Measurements from ENCODE around the gene MBOAT2.

The MBOAT2 gene

DNA sequence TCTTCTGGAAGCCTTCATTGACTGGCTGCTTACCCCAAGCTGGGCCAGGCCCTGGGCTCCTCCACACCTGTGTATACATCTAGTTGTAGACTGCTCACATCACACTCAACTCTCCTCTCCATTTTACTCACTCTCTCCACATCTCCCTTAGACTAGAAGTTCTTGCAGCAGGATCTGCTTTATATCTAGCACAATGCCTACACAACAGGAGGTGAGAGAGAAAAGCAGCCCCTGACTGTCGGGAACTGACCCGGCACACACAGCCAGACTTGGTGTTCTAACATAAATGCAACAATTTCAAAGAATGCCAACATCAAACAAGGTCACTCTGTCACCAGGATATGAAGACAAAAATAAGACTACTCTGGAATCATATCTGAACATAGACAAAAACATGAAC, 172.0 kb downstream of the MBOAT2 start:
- Histone ChIP-seq H3K79me2 (ENCODE audit: control insufficient read depth, insufficient read depth, low read length, unreplicated experiment) (peaks cover 64% of the 10 kb centered on the region), H3K4me3 (ENCODE audit: low read depth, low read length) (no peak overlapping the region), H3K36me3 (ENCODE audit: insufficient read depth, low read length) (no peaks in the 10 kb centered on the region), H3K27ac (ENCODE audit: low read depth, low read length) (no peak overlapping the region), H3K4me1 (ENCODE audit: control insufficient read depth, insufficient read depth, low read length, unreplicated experiment) (peaks cover 6% of the 10 kb centered on the region), H3K27me3 (ENCODE audit: insufficient read depth, low read length) (no peaks in the 10 kb centered on the region), H2AFZ (ENCODE audit: low read length, unreplicated experiment) (no peak overlapping the region)

GRCh38 chr2:8827729-8828128, 175.8 kb downstream of the MBOAT2 start:
- H3K4me1 ChIP-seq (ENCODE audit: control insufficient read depth, insufficient read depth, low read length, unreplicated experiment) = no peaks in the 10 kb centered on the region
- H2AFZ ChIP-seq (ENCODE audit: low read length, unreplicated experiment) = no peak overlapping the region
- no peaks in the 10 kb centered on the region for H3K36me3 ChIP-seq (ENCODE audit: insufficient read depth, low read length)
- peaks cover 29% of the 10 kb centered on the region for H3K79me2 ChIP-seq (ENCODE audit: control insufficient read depth, insufficient read depth, low read length, unreplicated experiment)
- no peaks in the 10 kb centered on the region for H3K27me3 ChIP-seq (ENCODE audit: insufficient read depth, low read length)
- no peak overlapping the region for H3K4me3 ChIP-seq (ENCODE audit: low read depth, low read length)
- H3K27ac ChIP-seq (ENCODE audit: low read depth, low read length) = no peak overlapping the region

- H3K4me1 ChIP-seq (ENCODE audit: control insufficient read depth, insufficient read depth, low read length, unreplicated experiment) = peaks cover 11% of the 10 kb centered on the region
- H3K79me2 ChIP-seq (ENCODE audit: control insufficient read depth, insufficient read depth, low read length, unreplicated experiment) = peaks cover 4% of the 10 kb centered on the region
- no peaks in the 10 kb centered on the region for H3K27me3 ChIP-seq (ENCODE audit: insufficient read depth, low read length)
- H3K36me3 ChIP-seq (ENCODE audit: insufficient read depth, low read length) = no peaks in the 10 kb centered on the region
- H3K4me3 ChIP-seq (ENCODE audit: low read depth, low read length) = no peak overlapping the region
- H2AFZ ChIP-seq (ENCODE audit: low read length, unreplicated experiment) = no peak overlapping the region
- H3K27ac ChIP-seq (ENCODE audit: low read depth, low read length) = no peak overlapping the region
Observed at GRCh38 chr2:8822218-8822617, 181.3 kb downstream of the MBOAT2 start.

GRCh38 chr2:8821276-8822217, 181.9 kb downstream of the MBOAT2 start:
- no peaks in the 10 kb centered on the region for H3K27me3 ChIP-seq (ENCODE audit: insufficient read depth, low read length)
- peaks cover 11% of the 10 kb centered on the region for H3K4me1 ChIP-seq (ENCODE audit: control insufficient read depth, insufficient read depth, low read length, unreplicated experiment)
- H2AFZ ChIP-seq (ENCODE audit: low read length, unreplicated experiment) = no peak overlapping the region
- no peak overlapping the region for H3K4me3 ChIP-seq (ENCODE audit: low read depth, low read length)
- 0 out of 2 replicates have a peak overlapping the region, but pooled peaks have one; percentile 8 for H3K27ac ChIP-seq (ENCODE audit: low read depth, low read length)
- peaks cover 4% of the 10 kb centered on the region for H3K79me2 ChIP-seq (ENCODE audit: control insufficient read depth, insufficient read depth, low read length, unreplicated experiment)
- H3K36me3 ChIP-seq (ENCODE audit: insufficient read depth, low read length) = peaks cover 4% of the 10 kb centered on the region; the same call in 1 of the 2 replicates

DNA sequence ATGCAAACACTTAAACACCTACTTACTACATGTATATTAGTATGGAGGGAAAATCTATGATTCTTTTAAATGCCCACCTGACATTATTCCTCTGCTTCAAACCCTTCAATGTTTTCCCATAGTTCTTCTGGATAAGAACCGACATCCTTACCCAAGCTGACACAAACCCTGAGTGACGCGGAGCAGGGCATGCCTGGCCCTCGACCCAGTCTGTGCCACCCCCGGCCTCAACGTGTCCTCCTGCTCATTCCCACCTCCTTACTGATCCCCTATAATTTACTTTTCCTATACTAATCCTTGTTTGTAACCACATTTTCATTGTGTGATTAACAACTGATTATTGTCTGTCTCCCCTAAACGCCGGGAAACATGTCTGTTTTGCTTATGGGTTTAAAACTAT, 183.5 kb downstream of the MBOAT2 start:
- Histone ChIP-seq H3K79me2 (ENCODE audit: control insufficient read depth, insufficient read depth, low read length, unreplicated experiment) (peaks cover 4% of the 10 kb centered on the region), H3K4me3 (ENCODE audit: low read depth, low read length) (no peak overlapping the region), H3K27ac (ENCODE audit: low read depth, low read length) (no peak overlapping the region), H2AFZ (ENCODE audit: low read length, unreplicated experiment) (no peak overlapping the region), H3K36me3 (ENCODE audit: insufficient read depth, low read length) (peaks cover 9% of the 10 kb centered on the region; the same call in 1 of the 2 replicates), H3K27me3 (ENCODE audit: insufficient read depth, low read length) (no peaks in the 10 kb centered on the region), H3K4me1 (ENCODE audit: control insufficient read depth, insufficient read depth, low read length, unreplicated experiment) (peaks cover 11% of the 10 kb centered on the region)

DNA sequence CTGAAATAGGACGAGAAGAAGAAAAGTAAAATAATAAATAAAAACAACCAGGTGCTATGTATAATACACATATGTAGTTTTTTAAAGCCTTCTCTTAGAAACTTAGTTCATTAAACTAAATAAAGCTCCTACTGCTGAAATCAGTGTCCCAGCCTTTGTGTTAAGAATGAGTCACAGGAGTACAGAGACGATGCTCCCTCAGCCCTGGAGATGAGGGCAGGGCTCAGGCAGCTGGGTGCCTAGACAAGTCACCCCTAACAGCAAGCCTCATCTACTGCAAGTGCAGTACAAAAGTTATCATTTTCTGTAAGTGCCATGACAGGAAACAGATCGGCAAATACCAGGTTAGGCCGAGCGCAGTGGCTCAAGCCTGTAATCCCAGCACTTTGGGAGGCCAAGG, 184.3 kb downstream of the MBOAT2 start:
- peaks cover 11% of the 10 kb centered on the region for H3K4me1 ChIP-seq (ENCODE audit: control insufficient read depth, insufficient read depth, low read length, unreplicated experiment)
- no peak overlapping the region for H2AFZ ChIP-seq (ENCODE audit: low read length, unreplicated experiment)
- H3K36me3 ChIP-seq (ENCODE audit: insufficient read depth, low read length) = peaks cover 13% of the 10 kb centered on the region; the same call in 1 of the 2 replicates
- H3K4me3 ChIP-seq (ENCODE audit: low read depth, low read length) = no peak overlapping the region
- peaks cover 4% of the 10 kb centered on the region for H3K79me2 ChIP-seq (ENCODE audit: control insufficient read depth, insufficient read depth, low read length, unreplicated experiment)
- H3K27me3 ChIP-seq (ENCODE audit: insufficient read depth, low read length) = no peaks in the 10 kb centered on the region
- no peak overlapping the region for H3K27ac ChIP-seq (ENCODE audit: low read depth, low read length)

DNA sequence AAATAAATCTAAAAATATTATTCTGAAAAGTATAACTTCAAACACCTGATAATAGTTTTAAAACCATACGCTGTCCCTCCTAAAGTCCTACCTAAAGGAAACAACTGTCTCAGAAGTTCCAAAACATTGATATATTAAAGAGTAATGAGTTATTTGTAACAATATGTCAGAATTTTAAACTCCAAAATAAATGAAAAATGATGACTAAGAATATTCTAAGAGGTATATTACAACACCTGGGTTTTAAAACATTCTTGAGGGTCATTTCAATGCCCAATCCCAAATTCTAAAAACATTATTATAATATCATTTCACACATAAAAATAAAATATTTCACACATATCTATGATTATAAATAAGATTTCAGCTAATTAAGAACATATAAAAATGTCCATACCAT, 186.3 kb downstream of the MBOAT2 start:
- Histone ChIP-seq H2AFZ (ENCODE audit: low read length, unreplicated experiment) (no peak overlapping the region), H3K27me3 (ENCODE audit: insufficient read depth, low read length) (no peaks in the 10 kb centered on the region), H3K4me3 (ENCODE audit: low read depth, low read length) (no peak overlapping the region), H3K27ac (ENCODE audit: low read depth, low read length) (no peak overlapping the region), H3K79me2 (ENCODE audit: control insufficient read depth, insufficient read depth, low read length, unreplicated experiment) (peaks cover 4% of the 10 kb centered on the region), H3K36me3 (ENCODE audit: insufficient read depth, low read length) (peaks cover 15% of the 10 kb centered on the region; the same call in 1 of the 2 replicates), H3K4me1 (ENCODE audit: control insufficient read depth, insufficient read depth, low read length, unreplicated experiment) (peaks cover 11% of the 10 kb centered on the region)

DNA sequence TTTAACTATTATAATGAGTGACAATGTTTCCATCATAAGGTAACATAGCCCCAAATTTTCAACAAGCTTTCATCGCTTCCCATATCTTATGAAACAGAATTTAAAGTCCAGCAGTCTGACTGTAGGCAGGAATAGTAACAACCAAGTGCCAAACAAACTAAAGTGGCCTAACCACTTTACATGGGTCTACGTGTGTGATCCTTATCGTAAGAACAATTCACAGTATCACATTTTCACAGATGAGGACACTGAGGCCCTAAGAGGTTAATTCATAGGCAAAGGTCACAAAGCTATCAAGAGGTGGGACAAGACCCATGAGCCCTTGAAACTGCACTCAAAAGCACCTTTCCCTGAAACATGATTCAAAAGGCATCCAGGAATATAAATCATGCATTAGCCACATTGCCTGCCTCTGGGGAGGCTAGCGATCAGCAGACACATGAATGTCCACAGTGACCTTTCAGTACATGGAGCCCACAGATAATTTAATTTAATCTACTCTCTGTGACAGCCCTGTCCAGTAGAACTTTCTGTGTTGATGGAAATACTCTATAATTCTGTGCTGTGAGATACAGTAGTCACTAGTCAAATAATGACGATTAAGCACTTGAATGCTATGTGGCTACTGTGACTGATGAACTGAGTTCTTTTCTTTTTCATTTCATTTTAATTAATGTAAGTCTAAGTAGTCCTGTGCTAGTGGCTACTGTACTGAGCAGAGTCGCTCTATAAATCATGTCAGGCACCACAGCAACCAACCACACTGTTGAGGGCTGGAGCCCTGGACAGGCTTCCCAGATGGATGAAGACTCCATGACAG, 196.4 kb downstream of the MBOAT2 start:
- no peak overlapping the region for H2AFZ ChIP-seq (ENCODE audit: low read length, unreplicated experiment)
- peaks cover 11% of the 10 kb centered on the region for H3K4me1 ChIP-seq (ENCODE audit: control insufficient read depth, insufficient read depth, low read length, unreplicated experiment)
- H3K79me2 ChIP-seq (ENCODE audit: control insufficient read depth, insufficient read depth, low read length, unreplicated experiment) = no peaks in the 10 kb centered on the region
- no peaks in the 10 kb centered on the region for H3K27me3 ChIP-seq (ENCODE audit: insufficient read depth, low read length)
- no peak overlapping the region for H3K27ac ChIP-seq (ENCODE audit: low read depth, low read length)
- H3K36me3 ChIP-seq (ENCODE audit: insufficient read depth, low read length) = peaks cover 23% of the 10 kb centered on the region; the same call in 1 of the 2 replicates
- H3K4me3 ChIP-seq (ENCODE audit: low read depth, low read length) = no peak overlapping the region

GRCh38 chr2:8805278-8806210, 197.9 kb downstream of the MBOAT2 start:
- peaks cover 11% of the 10 kb centered on the region for H3K4me1 ChIP-seq (ENCODE audit: control insufficient read depth, insufficient read depth, low read length, unreplicated experiment)

More at GRCh38 chr2:8805278-8806210, 197.9 kb downstream of the MBOAT2 start:
- peaks cover 22% of the 10 kb centered on the region; the same call in 1 of the 2 replicates for H3K36me3 ChIP-seq (ENCODE audit: insufficient read depth, low read length)
- H3K27ac ChIP-seq (ENCODE audit: low read depth, low read length) = no peak overlapping the region
- H3K27me3 ChIP-seq (ENCODE audit: insufficient read depth, low read length) = no peaks in the 10 kb centered on the region
- H3K79me2 ChIP-seq (ENCODE audit: control insufficient read depth, insufficient read depth, low read length, unreplicated experiment) = no peaks in the 10 kb centered on the region
- no peak overlapping the region for H3K4me3 ChIP-seq (ENCODE audit: low read depth, low read length)
- H2AFZ ChIP-seq (ENCODE audit: low read length, unreplicated experiment) = no peak overlapping the region
